T-helper 9 cell (primary cell): ENCODE data around the gene WFDC5.
"Not testable (repeated sequence)": the region's sequence is repeated elsewhere in the genome, so short reads cannot be mapped to it uniquely, and the experiment has no call there.

Experiments
- DNase-seq: peaks from one replicate; pipeline ENCODE4 v3.0.0-alpha.2; 2020
- total RNA-seq, 2 donors: gene quantifications; one replicate each; lab custom pipeline; 2026; lab: John Stamatoyannopoulos, UW

The WFDC5 gene, protein sequence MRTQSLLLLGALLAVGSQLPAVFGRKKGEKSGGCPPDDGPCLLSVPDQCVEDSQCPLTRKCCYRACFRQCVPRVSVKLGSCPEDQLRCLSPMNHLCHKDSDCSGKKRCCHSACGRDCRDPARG
- total RNA-seq: 0 reads per million in 2 donors

DNA sequence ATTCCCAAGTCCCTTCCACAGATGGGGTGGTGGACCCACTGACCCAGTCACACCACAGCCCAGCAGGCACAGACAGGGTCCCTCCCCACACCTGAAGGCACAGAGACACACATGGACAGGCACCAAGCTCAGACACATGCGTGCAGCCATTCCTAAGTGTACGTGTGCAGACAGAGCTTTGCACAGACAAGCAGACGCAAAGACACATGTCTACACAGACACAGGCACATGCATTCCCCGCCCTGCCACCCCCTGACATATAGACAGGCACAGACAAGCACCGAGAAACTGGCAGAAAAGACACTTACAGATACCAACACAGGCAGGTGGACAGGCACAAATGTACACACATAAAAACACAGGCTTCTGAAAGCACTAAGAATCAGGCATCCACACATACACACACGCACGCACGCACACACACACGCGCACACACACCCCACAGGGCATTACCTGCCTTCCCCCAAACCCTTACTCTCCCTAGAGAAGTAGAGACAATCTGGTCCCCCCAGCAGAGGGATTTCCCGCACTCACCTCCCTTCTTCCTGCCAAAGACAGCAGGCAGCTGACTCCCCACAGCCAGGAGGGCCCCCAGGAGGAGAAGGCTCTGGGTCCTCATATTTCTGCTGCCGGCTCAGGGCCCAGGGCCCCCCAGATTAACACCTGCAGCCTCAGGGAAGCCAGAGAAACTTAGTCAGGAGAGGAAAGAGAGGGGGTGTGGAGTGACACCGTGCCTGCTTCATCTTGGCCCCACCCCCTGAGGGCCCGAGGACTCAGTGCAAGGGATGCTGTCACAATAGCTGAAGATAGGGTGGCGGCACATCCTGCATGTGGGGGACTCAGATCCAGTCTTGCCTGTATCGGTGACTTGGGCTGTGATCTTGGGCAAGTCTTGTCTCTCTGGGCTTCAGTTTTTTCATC, at the start of gene WFDC5:
Gene WFDC5 (minus strand): TSS at position 710 of the 921 bp plus-strand sequence. CDS start 91 bp downstream, at position 619.
- no peak for DNase-seq

DNA sequence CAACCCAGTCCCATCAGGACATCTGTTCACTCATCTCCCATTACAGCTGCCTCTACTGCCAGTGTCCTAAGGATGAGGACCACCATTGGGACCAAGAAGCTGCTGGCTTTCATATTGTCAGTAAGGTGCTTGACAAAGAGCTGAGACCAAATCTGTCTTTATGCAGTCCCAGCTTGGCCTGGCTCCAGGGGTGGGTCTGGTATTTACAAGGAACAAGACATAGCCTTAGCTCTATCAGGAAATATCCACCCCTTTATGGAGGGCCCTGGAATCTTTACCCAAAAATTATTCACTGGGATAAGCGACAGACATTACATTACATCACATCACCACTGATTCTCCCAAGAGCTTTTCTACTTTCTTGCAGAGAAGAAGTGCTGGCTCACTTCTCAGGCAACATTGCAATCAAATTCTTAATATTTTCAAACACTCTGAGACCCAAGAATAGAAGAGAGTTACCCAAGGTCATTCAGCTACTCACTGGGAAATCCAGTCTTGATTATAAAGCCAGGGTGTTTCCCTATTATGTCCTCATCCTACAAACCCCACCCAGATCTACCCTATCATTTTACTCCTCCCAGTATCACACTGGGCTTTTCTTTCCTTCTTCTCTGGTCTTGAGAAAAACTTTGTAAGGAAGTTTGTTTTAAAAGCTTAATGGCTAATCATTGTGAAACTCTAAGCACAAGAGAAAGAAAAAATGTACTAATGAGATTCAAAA, 48.3 kb upstream of the WFDC5 start:
- no peak for DNase-seq

DNA sequence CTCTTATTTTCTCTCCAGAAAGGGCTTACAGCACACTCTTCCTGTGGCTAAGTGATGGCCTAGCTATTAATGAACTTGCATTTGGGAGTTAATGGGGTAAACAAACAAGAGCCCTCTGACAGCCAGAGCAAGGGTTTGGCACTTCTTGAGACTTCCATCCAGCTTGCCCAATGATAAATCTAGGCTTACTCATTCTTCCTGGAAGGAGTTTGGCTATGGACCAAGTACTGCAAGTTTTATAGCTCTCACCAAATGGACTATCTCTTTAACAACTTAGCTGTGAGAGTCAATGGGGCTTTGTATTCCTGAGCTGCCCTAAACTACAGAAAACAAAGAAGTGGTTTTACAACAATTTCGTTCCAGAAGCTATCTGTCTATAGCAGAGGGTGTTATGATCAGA, 43.0 kb upstream of the WFDC5 start:
- DNase-seq: no peak

DNA sequence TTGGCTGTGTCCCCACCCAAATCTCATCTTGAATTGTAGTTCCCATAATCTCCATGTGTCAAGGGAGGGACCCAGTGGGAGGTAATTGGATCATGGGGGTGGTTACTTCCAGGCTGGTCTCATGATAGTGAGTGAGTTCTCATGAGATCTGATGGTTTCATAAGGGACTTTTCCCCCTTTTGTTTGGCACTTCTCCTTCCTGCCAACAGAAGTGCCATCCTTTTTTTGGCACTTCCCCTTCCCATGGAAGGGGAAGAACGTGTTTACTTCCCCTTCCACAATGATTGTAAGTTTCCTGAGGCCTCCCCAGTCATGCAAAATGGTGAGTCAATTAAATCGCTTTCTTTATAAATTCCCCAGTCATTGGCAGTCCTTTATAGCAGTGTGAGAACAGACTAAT, 41.7 kb upstream of the WFDC5 start:
- DNase-seq: no peak

DNA sequence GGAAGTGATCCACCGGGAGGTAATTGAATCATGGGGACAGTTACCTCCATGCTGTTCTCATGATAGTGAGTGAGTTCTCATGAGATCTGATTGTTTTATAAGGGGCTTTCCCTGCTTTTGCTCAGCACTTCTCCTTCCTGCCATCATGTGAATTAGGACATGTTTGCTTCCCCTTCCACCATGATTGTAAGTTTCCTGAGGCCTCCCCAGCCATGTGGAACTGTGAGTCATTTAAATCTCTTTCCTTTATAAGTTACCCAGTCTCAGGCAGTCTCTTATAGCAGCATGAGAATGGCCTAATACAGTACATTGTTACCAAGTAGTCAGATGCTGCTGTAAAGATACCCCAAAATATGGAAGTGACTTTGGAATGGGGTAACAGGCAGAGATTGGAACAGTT, 39.8 kb upstream of the WFDC5 start:
- DNase-seq: not testable (repeated sequence)

DNA sequence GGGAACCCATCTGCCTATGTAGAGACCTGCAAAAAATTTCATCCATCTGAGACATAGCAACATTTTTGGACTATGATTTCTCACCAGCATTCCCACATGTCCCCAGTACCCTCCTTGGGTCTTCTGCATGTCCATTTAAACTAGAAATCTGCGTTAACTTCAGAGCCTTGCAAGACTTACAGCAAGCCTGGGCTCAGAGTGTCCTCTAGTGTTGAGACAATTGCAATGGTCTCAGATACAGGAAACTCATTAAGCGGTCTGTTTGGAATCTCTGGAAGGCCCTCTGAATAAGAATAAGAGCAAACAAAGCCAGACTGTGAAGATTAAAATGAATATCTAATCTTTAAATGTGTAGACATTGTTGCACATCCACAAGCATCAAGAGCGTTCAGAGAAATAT, 39.2 kb upstream of the WFDC5 start:
- no peak for DNase-seq

DNA sequence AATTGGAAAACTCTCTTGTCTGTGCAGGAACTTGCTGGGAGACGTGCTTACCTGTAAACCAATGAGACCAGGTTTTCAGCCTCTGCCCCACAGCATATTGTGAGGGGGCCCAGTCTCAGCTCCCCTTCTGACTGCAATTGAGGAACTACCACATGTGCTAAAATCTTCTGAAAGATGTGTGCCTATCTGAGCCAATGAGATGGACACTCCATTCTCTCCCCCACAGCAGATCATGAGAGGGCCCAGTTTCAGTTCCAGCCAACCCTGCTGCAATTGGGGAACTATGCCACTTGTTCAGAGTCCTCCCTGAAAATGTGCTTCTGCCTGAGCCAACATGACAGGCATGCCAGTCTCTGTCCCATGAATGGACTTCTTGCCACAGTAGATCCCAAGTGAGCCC, 38.8 kb upstream of the WFDC5 start:
- no peak for DNase-seq

DNA sequence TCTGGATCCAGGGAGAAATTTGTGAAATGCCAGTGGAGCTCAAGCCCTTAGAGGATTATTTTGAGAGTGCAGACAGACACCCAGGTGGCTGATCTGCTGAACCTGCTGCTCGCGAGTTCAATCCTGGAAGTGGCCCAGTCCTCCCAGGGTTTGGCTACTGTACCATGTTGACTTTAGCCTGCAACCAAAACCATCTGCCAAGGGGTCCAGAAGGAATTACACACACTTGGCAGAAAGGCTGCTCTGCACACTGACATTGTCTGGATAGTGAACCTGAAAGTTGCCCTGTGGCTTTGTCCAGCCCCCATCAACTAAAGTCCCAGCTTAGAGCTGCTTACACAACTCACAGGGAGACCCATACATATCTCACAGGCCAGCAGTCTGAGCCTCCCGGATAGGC, 38.2 kb upstream of the WFDC5 start:
- no peak for DNase-seq

DNA sequence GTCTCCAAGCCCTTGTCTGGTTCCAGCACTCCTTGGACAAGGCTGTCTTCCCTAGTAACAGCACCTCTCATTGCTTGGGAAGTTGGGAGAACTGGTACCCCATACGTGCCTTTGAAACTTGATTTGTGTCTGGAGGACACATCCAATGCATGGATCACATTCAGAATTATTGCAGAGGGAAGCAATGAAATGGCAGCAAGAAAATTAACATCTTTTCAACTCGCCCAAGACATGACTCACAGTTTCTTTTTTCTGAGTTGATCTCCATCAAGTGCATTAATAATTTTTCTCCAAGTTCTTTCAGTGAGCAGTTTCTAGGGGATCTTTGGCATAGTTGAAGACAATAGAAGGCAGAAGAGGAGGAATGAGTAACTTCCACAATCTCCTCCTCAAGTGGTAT, 37.4 kb upstream of the WFDC5 start:
- DNase-seq: no peak

DNA sequence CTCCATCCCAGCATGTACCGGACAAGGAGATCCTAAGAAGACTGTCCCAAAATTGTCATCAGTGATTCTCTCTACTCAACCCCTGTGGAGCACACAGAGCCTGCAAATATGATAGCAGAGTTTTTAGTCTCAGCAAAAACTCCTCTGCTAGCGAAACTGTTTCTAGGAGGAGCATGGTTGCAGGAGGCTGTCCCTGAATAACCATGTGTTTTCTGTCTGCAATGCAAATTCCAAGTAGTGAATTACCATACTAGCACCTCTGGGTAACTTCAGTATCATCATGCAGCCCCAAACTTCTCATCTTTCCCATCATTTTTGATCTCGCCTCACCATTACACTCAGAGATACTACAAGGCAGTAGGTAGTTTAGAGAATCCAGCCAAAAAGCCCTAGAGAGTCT, 34.1 kb upstream of the WFDC5 start:
- no peak for DNase-seq

DNA sequence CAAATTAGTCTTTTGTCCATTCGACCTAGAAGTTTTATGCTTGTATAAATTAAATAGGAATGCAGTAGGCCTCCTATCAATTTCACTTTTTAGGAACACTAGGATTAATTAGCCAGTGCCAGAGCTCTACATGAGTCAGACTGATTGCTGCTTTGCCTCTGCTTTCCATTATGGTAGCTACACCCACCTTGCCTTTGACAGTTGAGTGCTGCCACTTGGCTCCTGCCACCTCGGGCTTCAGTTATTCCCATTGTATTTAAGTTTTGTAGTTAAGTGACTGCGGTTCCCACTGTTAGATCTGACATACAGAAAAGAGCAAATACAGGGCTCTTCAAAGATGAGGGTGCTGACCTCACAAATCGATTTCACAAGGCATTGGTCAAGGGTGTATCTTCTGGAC, 25.9 kb upstream of the WFDC5 start:
- DNase-seq: no peak

DNA sequence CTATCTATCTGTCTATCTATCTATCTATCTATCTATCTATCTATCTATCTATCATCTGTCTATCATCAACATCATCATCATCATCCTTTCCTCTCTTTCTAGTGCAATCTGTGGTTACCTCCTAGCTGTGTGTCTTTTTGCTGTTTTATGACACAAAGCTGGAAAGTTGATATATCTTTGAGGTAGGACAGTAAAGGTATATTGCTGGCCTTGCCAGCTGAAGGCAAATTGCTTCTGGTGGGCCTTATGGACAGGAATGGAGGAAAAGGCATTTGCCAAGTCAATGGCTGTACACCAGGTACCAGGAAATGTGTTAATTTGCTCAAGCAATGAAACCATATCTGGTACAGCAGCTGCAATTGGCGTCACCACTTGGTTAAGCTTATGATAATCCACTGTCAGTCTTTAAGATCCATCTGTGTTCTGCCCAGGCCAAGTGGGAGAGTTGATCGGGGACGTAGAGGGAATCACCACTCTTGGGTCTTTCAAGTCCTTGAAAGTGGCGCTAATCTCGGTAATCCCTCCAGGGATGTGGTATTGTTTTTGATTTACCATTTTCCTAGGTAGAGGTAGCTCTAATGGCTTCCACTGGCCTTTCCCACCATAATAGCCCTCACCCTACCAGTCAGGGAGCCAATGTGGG, 24.9 kb upstream of the WFDC5 start:
- not testable (repeated sequence) for DNase-seq

DNA sequence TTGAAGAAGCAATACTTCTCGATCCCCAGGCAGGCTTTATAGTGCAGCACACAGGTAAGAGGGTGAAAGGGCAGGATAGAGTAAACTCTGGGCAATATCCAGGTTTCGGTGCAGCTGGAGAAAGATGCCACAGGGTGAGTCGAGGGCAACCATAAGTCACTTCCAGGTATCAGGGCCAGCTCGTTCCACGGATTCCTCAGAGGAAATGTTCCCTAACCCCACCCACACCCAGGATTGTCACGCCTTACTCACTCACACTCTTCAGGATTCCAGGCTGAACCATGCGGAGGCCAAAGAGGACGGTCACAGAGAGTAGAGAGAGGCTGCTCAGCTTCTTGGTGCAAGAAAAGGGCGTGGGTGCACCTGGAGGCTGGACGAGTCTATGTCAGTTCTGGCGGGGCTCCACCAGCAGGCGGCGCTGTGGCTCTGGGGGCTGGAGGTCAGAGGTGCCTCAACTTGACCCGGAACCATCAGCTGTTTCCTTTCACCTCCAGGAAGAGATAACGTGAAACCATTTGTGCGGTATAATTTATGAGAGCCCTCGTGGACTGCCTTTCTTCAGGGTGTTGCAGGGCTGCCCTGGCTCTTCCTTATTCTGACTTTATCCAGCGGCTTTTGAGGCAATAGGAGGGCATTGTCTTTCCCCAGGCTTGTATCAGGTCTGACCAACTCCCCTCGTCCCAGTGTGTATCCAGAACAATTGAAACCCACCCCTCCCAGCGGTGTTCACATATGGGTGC, 23.8 kb upstream of the WFDC5 start:
- DNase-seq: peak; percentile 38

DNA sequence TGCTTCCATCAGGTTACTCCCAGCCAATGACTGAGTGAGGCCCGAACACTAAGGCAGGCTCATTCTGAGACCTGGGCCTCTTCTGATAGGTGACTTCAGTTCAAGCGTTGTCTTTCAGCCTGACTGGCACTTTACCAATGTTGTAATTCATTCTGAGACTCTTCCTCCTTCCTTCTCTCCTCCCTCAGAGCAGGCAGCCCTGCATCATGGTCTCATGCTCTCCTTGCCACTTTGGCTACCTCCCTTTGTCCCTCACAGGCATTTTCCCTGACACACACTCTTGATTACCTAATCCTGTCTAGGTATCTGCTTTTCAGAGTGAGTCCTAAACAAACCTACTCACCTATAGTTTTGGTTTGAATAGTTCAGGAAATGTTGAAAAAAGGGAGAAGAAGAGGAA, 21.9 kb upstream of the WFDC5 start:
- no peak for DNase-seq

DNA sequence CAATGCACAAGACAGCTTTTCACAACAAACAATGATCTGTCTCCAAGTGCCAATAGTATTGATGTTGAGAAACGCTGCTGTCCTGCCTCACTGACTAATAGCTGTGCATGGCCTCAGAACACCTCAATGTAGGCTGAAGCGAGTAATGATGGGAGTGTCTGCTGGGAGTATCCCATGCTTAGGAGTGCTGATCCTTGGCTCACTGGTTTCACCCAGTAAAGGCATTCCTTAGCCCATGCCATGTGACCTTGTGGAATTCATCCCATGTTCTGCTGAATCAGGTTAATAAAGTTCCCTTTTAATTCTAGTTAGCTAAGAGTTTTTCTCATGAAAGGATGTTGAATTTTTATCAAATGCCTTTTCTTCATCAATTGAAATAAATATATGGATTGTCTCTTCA, 13.1 kb upstream of the WFDC5 start:
- no peak for DNase-seq

DNA sequence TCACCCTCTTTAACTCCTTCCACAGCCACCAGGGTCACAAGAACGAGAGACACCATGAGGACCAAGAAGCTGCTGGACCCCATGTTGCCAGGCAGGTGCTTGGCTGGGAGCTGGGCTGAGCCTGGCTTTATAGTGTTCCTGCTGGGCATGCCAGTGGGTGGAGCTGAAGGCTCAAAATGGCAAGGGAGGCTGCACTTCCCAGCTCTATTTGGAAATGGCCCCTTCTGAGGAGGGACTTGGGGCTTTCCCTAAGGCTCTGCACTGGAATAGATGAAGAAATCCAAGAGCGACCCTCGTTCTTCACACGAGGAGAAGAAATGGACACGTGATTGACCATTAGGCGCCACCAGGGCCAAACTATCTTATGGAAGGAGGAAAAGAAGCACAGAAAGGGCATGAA, 9.4 kb upstream of the WFDC5 start, which contains the start of gene WFDC12:
Gene WFDC12 (minus strand): TSS at position 101 of the 400 bp plus-strand sequence. CDS start 18 bp downstream, at position 83.
- DNase-seq: no peak

DNA sequence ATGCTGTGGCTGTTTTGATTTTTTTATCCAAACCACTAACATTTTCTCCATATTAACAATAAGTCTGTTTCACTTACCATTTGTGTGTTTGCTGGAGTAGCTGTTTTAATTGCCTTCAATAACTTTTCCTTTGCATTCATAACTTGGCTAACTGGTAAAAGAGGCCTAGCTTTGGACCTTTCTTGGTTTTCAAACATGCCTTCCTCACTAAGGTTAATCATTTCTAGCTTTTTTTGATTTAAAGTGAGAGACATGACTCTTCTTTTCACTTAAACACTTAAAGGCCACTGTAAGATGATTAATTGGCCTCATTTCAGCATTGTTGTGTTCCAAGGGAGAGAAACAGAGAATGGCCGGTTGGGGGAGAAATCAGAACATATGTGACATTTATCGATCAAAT, 6.4 kb upstream of the WFDC5 start:
- no peak for DNase-seq

DNA sequence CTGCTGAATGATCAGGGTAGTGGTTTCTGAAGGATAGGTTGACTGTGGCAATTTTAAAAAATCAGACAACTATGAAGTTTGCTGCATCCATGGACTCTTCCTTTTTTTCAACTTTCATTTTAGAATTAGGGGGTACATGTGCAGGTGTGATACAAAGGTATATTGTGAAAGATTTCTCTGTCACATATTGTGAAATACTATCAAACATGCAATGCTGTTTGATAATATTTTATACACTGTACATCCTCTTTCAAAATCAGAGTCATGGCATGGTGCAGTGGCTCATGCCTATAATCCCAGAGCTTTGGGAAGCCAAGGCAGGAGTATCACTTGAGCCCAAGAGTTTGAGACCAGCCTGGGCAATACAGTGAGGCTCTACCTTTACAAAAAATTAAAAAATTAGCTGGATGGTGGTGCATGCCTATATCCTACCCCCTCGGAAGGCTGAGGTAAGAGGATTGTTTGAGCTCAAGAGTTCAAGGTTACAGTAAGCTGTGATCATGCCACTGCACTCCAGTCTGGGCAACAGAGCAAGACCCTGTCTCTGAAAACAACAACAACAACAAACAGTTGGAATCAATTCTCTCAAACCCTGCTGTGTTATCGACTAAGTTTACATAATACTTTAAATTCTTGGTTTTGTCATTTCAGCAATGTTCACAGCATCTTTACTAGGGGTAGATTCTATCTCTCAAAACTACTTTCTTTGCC, 4.7 kb upstream of the WFDC5 start:
- no peak for DNase-seq

DNA sequence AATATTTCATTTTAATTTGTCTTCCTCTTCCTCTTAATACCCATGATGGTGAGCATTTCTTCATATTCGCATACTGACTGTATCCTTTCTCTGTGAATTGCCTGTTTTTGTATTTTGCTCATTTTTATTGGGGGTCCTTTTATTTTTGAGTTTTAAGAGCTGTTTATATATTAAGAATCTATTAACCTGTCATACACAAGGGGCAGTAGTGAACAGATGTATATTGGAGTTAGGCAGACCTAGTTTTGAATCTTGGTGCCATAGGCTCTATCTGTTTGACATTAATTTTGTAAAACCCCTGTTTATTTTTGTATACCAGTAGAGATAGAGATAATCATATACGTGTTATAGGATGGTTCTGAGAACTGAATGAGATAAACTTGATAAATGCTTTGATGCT, 3.1 kb upstream of the WFDC5 start:
- no peak for DNase-seq

DNA sequence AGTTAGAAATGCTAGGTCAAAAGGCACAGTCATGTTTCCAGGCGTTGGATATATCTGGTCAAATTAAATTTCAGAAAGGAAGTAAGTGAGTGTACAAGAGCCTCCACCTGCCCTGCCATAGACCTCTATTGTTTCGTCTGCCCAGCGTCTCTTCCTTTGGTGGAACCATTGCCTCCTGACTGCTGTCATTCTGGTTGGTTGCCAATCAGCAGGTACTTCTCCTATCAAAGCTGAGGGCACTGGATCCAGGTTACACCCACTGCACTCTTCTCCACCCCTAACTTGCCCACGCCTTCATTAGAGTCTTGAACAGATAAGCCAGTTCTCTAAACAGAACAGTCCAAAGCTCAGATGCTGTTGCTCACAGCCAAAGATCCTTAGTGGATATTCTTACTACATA, 2.6 kb upstream of the WFDC5 start:
- DNase-seq: no peak

DNA sequence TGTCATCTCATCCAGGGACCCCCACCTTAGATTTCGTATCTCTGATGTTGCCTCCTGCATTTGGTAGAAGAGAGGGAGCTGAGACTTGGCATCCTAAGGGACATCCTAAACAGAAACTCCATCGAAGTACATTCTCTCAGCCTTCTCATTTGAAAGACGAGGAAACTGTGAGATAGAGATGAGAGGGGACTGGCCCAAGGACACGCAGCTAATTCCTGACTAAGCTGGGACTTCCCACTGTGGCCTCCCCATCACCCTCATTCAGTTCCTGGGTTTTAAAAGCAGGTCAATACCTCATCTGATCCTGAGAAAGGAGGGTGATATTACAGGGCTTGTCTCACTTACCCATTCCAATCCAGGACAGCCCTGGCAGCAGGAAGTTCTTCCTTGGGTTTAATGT, 855 bp upstream of the WFDC5 start:
- no peak for DNase-seq

DNA sequence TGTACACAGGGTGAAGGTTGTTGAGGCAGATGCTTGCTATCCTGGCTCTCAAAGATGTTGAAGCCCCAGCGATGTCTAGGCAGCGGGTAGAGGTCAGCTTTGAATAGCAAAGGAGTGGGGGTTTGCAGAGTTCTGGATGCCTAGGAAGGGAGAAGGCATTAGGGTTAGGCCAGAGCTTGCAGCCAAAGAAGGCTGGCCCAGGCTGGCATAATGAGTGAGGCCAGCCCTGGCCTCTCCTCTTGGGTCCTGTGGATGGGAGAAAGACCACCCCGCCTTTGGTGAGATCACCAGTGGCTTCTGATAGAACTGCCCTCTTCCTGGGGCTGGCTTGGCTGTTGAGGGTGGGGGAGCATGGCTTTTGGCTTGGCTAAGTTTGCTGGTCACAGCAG, 406 bp upstream of the WFDC5 start:
- DNase-seq: no peak
